Measurements from ENCODE around the gene GALNT13. TPM values are rescaled to one million over a fixed set of nuclear protein-coding genes. Genes with fewer than 3 reads are reported as not detected.

Gene GALNT13
- polyA plus RNA-seq, 3 donors, result 2.1 to 3.0 (median 2.1) TPM

DNA sequence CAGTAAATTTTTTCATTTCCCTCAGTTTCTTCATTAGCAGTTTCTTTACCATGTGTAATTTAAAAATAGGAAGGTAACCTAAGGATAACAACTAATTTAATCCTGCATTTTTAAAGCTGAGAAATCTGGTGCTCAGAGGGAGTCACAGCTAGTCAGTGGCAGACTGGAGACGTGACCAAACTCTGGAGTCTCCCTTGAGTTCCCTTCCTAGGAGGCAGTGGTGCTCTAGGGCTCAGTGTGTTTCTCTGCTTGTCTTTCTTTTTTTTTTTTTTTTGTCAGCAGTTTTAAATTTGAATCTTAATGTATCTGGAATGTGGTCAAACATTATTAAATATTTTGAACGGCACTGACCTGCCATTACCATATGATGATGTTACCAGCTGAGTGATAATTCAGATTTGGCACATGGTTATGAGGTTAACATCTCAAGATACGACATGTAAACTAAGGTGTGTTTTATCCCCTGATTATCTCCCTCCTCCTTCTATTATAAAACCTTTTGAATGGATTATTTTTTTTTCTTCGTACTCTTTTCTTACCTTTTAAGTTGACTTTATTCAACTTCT lies 226.2 kb downstream of the GALNT13 start:
- DNase-seq (ENCODE audit: low read depth in 3 of 3, low spot score in 2 of 3), result no peak

DNA sequence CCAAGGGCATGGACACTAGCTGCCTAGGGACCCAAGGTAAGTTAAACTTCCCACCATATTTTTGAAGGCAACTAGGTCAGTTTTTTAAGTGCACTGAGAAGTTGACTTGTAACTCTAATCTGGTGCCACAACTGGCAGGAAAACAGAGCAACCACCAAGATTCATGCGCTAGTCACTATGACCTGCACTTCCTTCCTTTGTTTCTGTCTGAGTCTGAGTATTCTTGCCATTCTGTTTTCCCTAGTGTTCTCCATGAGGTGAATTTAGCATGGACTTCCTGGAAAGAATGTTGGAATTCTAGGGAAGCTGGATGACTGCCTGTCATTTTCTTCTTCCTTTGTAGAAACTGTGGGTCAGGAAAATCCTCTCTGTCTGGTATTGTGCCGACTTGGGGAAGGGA lies 249.0 kb downstream of the GALNT13 start:
- no peak for DNase-seq (ENCODE audit: low read depth in 3 of 3, low spot score in 2 of 3)

DNA sequence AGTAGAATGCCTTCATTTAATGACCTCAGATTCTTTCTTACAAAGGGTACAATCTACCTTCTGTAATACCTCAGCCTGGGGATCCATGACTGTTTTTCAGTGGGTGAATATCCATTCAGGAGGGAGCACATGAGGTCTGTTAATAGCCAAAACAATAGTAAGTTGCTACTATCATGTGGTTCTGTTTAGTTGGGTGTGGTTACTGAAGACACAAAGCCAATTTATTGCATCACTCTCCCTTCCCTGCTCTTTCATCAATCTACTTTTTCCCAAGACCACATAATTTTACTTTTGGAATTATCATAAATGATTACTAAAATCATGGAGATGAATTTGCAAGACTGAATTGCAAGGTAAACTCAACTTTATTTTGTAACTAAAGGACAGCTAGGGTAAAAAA lies 254.2 kb downstream of the GALNT13 start:
- no peak for DNase-seq (ENCODE audit: low read depth in 3 of 3, low spot score in 2 of 3)

DNA sequence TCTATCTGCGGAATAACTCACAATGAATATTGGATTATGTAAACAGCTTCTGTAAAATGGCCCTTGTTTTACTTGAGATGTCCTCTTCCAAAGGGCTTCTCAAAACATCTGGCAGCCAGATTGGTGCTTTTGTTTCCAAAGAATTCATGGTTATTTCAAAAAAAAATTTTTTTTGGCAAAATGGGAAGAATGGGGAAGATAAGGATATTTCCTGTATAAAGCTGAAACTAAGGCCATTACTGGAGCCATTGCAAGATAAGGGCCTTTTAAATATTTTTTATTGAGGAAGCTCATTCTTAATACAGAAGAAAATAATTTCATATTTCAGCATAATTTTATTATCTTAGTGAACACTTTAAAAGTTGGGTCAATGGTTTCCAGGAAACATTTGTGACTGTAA lies 259.1 kb downstream of the GALNT13 start:
- no peak for DNase-seq (ENCODE audit: low read depth in 3 of 3, low spot score in 2 of 3)

DNA sequence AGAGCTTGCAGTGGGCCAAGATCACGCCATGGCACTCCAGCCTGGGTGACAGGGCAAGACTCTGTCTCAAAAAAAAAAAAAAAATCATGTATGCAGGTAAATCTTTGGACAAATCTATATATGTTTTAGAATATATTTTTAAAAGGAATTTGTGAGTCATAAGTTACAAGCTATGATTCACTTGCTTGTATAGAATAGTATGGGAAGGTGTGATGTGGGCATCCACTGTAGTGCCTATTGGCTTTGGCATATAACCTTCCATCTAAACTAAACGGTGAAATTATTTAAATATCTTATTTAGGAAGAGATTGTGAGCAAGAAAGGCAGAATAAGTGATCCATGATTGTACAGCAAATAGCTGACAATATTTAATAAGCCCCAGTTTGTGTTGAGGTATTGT lies 261.1 kb downstream of the GALNT13 start:
- no peak for DNase-seq (ENCODE audit: low read depth in 3 of 3, low spot score in 2 of 3)

DNA sequence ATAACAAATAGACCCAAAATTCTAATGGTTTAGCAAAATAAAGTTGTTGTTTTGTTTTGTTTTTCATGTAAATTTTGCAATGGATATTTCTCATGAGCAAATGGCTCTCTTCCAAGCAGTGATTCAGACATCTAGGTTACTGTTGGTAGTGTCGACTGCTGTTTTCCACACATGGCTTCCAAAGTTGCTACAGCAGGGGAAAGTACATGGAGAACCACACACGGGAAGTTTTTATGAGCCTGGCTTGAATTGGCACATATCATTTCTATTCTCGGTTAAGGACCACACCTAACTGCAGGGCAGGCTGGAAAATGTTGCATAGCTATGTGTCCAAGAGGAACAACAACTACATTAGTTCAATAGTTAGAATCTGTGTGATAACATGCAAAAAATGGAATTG lies 262.1 kb downstream of the GALNT13 start:
- DNase-seq (ENCODE audit: low read depth in 3 of 3, low spot score in 2 of 3), result no peak

DNA sequence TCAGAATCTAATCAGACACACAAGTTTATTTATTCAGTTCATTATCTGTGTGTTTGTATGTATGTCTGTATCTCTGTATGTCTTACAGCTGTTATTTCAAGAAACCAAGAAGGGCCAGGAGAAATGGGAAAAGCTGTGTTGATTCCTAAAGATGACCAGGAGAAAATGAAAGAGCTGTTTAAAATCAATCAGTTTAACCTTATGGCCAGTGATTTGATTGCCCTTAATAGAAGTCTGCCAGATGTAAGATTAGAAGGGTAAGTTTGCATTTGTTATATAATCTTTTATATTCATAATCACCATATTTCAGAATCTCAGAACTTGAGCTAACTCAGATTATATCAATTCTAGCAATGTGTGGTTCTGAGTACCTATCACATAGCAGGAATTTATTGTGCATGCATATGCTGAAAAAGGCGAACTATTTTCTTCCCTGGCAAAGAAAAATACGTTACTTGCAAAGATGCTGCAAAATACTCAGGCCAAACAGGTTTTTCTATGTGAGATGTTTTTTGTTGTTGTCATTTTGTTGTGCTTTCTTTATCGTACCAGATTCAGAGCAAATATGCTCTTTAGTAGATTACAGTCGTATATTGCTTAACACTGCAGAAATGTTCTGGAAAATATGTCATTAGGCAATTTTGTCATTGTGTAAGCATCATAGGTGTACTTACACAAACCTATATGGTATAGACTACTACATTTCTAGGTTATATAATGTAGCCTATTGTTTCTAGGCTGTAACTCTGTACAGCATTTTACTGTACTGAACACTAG lies 268.7 kb downstream of the GALNT13 start:
- no peak for DNase-seq (ENCODE audit: low read depth in 3 of 3, low spot score in 2 of 3)

DNA sequence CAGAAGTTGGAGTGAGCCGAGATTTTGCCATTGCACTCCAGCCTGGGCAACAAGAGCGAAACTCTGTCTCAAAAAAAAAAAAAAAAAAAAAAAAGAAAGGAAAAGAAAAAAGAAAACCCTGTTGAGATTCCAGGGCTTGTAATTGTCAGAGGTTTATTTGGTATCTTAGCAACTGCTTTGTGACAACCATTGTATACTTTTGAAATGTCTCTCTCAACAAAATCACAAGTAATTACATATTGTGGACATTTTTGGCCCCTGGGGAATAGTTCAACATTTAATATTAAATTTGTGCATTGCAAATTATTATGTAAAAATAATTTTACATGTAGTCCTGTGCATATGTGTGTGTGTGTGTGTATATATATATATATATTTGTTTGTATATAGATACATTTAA lies 270.8 kb downstream of the GALNT13 start:
- no peak for DNase-seq (ENCODE audit: low read depth in 3 of 3, low spot score in 2 of 3)

DNA sequence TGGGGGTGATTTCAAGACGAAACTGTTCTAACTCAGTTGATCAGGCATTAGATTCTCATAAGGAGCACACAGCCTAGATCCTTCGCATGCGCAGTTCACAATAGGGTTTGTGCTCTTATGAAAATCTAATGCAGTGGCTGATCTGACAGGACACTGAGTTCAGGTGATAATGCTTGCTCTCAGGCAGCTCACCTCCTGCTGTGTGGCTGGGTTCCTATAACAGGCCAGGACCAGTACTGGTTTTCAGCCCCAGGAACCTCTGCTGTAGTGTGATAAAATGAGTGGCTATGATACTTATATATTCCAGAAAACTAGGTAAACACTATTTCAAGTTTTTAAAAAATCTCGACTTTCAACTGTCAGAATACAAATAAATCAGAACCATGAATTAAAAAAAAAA lies 271.4 kb downstream of the GALNT13 start:
- no peak for DNase-seq (ENCODE audit: low read depth in 3 of 3, low spot score in 2 of 3)

DNA sequence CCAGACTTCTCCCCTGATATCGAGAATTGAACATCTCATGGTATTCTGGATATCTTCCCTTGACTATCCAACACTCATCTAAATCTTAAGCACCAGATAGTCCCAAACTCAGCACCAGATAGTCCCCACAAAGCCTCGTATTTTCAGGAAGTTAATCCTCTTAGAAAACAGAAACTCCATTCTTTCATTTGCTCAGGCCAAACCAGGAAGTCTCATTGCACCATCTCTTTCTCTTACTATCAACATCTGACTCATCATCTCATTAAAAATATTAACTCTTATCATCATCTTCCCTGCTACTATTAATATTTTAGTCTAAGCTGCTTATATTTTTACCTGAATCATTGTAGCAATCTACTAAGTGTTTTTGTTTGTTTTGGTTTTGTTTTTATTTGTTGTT lies 286.4 kb downstream of the GALNT13 start:
- no peak for DNase-seq (ENCODE audit: low read depth in 3 of 3, low spot score in 2 of 3)

DNA sequence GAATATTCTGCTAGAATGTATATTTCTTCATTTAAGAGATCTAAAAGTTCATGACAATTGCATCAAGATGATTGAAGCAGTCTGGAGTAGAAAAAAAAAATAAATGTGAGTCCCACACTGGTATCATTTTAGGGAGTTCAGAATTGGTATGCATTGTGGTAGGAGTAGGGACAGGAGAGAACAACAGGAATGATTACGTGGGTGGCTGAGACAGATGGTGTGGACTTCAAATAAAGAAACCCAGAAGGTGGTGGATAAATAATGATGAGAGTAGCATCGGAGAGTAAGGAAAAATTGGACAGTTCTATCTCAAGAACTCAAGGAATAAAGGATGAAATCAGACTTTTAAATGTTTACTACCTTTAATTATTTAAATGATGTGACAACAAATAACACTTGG lies 289.6 kb downstream of the GALNT13 start:
- no peak for DNase-seq (ENCODE audit: low read depth in 3 of 3, low spot score in 2 of 3)

DNA sequence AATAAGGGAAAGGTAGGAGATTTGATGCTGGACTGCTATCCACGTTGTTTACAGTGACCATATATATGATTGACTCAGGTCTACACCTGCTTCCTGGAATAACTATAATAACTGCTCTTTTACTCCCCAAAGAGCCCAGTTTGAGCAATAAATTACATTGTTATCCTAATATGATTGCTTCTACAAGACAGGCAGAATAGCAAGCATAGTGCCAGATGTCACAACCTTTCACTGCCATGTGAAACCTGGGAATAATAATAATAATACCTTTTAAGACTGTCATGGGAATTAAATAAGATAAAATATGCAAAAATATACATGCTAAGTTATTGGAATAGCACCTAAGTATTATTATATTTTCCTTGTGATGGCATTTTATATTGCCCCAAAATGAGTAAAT lies 298.7 kb downstream of the GALNT13 start:
- DNase-seq (ENCODE audit: low read depth in 3 of 3, low spot score in 2 of 3), result no peak

DNA sequence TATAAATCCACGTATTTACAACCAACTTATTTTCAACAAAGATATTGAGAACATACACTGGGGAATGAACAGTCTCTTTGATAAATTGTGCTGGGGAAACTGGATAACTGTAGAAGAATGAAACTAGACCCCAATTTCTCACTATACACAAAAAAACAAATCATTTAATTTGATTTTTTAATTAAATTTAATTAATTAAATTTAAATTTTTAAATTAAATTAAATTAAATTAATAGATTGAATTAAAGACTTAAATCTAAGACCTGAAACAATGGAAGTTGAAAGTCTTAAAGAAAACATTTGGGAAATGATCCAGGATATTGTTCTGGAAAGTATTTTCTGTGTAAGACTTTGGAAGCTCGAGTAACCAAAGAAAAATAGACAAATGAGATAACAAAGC lies 301.4 kb downstream of the GALNT13 start:
- no peak for DNase-seq (ENCODE audit: low read depth in 3 of 3, low spot score in 2 of 3)

DNA sequence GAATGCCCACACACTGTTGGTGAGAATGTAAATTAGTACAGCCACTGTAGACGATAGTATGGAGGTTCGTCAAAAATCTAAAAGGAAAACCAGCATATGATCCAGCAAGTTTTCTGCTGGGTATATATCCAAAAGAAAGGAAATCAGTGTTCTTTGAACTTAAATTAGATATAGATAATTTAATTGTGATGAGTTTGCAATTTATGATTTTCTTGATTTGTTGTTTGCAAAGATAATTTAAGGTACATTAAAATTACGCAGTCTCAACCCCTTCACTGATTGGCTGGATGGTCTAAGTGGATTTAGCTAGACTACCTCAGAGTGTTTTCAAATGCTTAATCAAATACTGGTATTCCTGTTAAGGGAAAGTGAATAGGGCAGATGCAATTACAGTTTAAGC lies 302.2 kb downstream of the GALNT13 start:
- DNase-seq (ENCODE audit: low read depth in 3 of 3, low spot score in 2 of 3), result no peak

DNA sequence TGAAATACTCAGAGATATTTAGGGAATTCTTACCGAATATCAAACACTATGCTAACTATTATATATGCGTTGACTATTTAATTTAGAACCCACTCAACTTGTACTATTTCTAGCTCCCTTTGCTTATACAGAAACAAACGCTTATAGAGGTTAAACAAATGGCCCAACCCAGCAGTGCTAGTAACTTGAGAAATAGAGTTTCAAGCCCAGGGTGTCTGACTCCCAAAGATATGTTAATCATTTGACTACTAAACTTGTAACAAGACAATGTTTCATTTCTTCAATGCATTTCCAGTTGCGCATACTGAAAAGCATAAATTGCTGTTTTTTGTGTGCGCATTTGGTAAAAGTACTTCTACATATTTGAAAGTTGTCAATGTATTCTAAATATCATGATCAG lies 310.3 kb downstream of the GALNT13 start:
- no peak for DNase-seq (ENCODE audit: low read depth in 3 of 3, low spot score in 2 of 3)

DNA sequence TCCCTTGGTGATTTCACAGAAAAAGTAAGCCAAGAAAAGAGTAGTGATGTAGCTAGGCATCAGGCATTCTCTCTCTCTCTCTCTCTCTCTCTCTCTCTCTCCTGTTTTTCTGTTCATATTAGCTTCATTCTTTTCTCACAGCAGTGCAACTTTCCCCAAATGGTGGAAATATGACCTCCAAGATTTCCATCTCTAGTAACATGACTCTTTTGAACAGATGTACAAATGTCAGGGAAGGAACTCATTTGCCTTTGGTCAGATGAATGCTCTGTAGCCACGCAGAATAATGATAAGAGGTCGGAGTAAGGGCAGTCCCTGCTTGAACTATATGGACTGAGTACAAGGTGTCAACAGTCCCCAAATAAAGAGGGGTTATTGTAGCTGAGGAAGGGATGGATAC lies 316.2 kb downstream of the GALNT13 start:
- no peak for DNase-seq (ENCODE audit: low read depth in 3 of 3, low spot score in 2 of 3)

DNA sequence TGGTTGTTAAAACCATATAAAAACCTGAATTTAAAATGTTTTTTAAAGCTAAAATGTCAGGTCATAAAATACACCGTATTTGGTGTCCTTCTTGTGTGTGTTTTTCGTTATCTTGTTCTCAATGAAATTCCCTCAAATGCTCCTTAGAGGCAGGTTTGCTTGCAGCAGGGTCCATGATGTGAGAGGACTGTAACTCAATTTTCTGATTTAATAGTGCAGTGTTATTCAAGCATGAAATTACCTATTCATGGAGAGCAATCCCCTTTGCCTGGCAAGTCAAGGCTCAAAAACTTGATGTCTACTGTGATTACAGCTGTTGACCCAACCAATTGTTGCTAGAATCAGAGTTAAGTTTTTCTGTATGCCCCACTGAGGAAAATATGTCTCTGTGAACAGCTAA lies 318.2 kb downstream of the GALNT13 start:
- DNase-seq (ENCODE audit: low read depth in 3 of 3, low spot score in 2 of 3), result no peak

DNA sequence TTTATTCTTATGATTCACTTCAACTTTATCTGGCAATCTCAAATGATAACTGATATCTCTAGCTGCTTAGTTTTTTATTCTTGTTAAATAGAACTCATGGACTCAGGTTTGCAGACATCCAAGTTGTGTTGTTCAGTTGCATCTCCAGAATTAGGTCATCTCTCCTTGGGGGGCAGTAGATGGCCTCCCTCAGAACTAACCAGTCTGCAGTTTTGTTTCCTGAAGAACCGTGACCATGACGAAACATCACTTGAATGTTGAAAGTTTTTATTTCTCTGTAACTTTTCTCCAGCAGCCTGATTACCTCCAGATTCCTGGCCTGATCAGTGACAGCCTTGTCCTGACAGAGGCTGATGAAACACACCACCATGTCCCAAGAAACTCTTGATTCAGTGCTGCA lies 321.5 kb downstream of the GALNT13 start:
- DNase-seq (ENCODE audit: low read depth in 3 of 3, low spot score in 2 of 3), result no peak

DNA sequence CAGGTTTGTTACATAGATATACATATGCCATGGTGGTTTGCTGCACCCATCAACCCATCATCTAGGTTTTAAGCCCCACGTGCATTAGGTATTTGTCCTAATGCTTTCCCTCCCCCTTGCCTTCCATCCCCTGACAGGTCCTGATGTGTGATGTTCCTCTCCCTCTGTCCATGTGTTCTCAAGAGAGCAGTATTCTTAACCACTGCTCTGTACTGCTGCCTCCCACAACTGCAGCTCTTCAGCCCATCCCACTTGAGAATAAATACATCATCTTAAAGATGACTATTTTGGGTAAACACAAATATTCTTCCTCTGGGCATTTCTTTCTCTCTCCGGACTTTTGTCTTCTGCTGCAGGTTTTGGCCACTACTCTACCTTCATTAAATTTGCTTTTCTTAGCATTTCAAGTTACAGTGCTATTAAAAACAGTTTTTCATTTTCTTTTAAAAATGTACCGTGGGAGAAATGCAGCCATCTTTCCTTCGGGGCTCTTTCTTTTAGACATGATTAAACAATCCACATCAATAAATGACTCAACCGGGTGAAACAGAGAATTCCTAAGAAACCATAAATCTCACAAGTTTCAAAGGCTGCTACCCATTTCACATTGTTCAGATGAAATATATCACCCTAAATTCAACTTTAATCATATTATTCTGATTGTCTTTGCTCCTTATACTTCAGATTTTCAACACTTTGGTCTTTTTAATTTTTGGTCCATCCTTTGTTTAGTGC lies 323.4 kb downstream of the GALNT13 start:
- DNase-seq (ENCODE audit: low read depth in 3 of 3, low spot score in 2 of 3), result no peak

DNA sequence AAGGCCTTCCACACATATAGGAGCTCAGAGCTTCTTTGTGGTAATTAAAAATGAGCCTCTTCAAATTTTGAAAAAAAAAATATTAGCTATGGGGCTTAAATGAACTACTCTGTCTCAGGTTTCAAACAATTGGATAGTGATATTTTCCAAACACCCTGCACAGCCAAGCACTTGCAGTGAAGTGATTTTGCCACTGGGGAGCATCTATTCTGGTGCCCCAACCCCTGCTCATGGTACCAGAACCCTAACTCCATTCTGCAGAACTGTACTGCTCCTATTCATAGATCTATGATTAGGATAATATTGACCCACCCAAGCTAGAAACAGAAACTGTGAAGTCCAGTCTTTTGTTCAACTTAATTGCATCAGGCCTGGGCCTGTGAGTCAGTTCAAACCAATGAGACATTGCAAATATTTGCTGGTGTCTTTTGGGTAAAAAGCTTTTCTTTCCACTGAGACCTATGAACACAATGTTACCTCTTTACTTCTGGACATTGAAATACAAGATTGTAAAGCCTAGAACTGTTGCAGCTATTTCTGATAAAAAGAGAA lies 324.0 kb downstream of the GALNT13 start:
- DNase-seq (ENCODE audit: low read depth in 3 of 3, low spot score in 2 of 3), result no peak

DNA sequence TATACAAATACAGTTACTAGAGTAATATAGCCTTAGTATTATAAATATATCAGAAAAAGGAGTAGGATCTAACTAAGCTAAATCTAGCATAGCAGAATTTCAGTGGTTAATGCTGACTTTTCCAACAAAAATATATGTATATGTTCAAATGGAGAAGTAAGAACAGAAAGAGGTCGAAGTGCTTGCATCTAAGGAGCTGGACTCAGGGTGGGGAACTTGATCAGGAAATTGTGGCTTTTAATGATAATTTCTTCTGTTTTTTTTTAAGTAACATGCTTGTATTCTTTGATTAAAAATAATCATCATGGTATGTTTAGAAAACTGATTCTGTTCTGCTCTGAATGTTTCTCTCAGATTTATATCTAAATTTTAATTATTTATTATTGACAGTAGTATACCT lies 327.1 kb downstream of the GALNT13 start:
- no peak for DNase-seq (ENCODE audit: low read depth in 3 of 3, low spot score in 2 of 3)

DNA sequence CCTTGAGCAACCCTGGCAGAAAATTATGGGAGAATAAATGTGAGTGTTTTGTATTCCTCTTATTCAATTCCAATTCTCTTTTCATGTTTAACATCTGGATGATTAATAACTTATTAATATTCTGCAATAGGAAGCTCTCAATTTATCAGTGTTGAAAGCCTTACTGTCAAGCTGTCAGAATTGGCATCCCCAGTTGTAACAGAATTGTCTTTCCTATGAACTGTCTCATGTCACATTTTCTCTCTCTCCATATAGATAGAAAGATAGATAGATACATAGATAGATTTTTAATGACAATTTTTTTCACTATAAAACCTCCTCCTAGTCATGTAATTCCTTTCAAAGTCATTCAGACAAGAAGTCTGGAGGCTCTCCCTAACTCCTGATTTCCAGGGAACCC lies 331.5 kb downstream of the GALNT13 start:
- DNase-seq (ENCODE audit: low read depth in 3 of 3, low spot score in 2 of 3), result no peak

Measured in right renal cortex interstitium (tissue), 3 donors.